Bronchial epithelial cell (primary cell): ENCODE measurements around the gene CTDSP1. TPM values are rescaled to one million over a fixed set of nuclear protein-coding genes. Genes with fewer than 3 reads are reported as not detected.

Experiments
- DNase-seq: peaks from one replicate; pipeline ENCODE4 v3.0.0-alpha.2; 2010; ENCODE audit warnings: low read depth
- FAIRE-seq: peaks from 2 replicates; lab custom pipeline; 2011; peaks lifted over from hg19 to GRCh38; lab: Jason Lieb, UNC
- H3K27me3 ChIP-seq: 2 replicates; pipeline ENCODE4 v1.5.1; 2011; ENCODE audit warnings: low read length; ENCODE audit not compliant: control insufficient read depth, insufficient read depth
- H3K36me3 ChIP-seq: 2 replicates; pipeline ENCODE4 v1.5.1; 2011; ENCODE audit warnings: low read length; ENCODE audit not compliant: control insufficient read depth, insufficient read depth
- H3K4me3 ChIP-seq: 2 replicates; pipeline ENCODE4 v1.5.1; 2011; ENCODE audit warnings: mild to moderate bottlenecking, low read depth, low read length, control low read depth
- CTCF ChIP-seq: IDR thresholded peaks from 2 replicates; pipeline ENCODE4 v1.5.1; 2011; ENCODE audit warnings: mild to moderate bottlenecking, moderate library complexity, low read length, control low read depth, inconsistent platforms; ENCODE audit not compliant: insufficient read depth, severe bottlenecking
- total RNA-seq: library from RNA; depleted of rRNA; stranded (reverse); fragments of >200 nt; gene quantifications from 2 replicates; pipeline ENCODE4 v1.2.1, GENCODE V29; 2014

CTDSP1 gene
- total RNA-seq, 1 donor from 2014 or later: 32.1 TPM

- no peak for TF ChIP-seq CTCF
- DNase-seq: no peak
- no peak overlapping the region for H3K4me3 ChIP-seq
- H3K27me3 ChIP-seq: no peaks in the 10 kb centered on the region
- no peak for FAIRE-seq
- H3K36me3 ChIP-seq: no peaks in the 10 kb centered on the region
Observed at GRCh38 chr2:218362606-218363005, 37.1 kb upstream of the CTDSP1 start.

GRCh38 chr2:218363736-218364135, 35.9 kb upstream of the CTDSP1 start:
- Histone ChIP-seq H3K4me3 (no peak overlapping the region), H3K27me3 (no peaks in the 10 kb centered on the region), H3K36me3 (no peaks in the 10 kb centered on the region)
- TF ChIP-seq CTCF: no peak
- DNase-seq (no peak), FAIRE-seq (no peak)

GRCh38 chr2:218364196-218364595, 35.5 kb upstream of the CTDSP1 start:
- no peak for DNase-seq
- Histone ChIP-seq H3K4me3 (no peak overlapping the region), H3K36me3 (no peaks in the 10 kb centered on the region), H3K27me3 (no peaks in the 10 kb centered on the region)
- no peak for FAIRE-seq
- TF ChIP-seq CTCF: no peak

GRCh38 chr2:218366621-218367414, 32.9 kb upstream of the CTDSP1 start:
- DNase-seq (no peak), FAIRE-seq (peak; percentile 43)
- TF ChIP-seq CTCF: no peak
- H3K27me3 ChIP-seq: no peaks in the 10 kb centered on the region
- H3K36me3 ChIP-seq: no peaks in the 10 kb centered on the region
- H3K4me3 ChIP-seq: no peak overlapping the region

DNA sequence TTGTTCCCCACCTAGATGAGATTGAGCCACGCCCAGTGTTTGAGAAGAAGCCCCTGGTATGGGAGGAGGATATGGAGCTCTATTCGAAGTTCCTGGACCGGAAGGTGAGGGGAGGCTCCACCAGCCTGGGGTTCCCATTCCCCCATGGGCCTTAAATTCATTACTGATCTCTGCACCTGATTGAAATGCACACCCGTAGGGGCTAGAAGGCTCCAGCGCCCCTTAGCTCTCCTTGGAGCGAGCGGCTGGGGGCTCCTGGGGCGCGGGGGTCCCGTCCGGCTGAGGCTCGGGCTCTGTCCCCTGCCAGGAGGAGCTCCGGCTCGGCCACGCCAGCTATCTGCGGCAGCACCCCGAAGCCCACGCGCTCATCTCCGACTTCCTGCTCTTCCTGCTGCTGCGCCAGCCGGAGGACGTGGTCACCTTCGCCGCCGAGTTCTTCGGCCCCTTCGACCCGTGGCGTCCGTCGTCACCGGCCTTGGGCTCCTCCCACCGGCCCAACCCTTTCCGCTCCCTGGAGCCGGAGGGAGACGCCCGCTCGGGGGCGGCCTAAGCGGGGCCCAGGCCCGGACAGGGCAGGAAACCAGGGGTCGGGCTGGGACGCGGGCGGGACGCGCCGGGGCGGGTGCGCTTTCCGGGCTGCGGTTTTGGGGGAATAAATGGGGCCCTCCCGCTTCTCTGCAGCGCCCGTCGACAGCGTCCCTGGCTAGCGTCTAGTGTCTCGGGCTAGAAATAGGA, 32.1 kb upstream of the CTDSP1 start:
- Histone ChIP-seq H3K27me3 (no peaks in the 10 kb centered on the region), H3K4me3 (peak overlapping the region; percentile 46), H3K36me3 (no peaks in the 10 kb centered on the region)
- TF ChIP-seq CTCF: peak; percentile 2
- FAIRE-seq: no peak
- DNase-seq: peak; percentile 44
